Measurements from ENCODE around the gene ALPK1. TPM values are rescaled to one million over a fixed set of nuclear protein-coding genes. Genes with fewer than 3 reads are reported as not detected.
"Not testable (repeated sequence)": the region's sequence is repeated elsewhere in the genome, so short reads cannot be mapped to it uniquely, and the experiment has no call there.

ALPK1 gene
- total and polyA plus RNA-seq, 9 donors = 4.9 to 8.7 (median 7.0) TPM

DNA sequence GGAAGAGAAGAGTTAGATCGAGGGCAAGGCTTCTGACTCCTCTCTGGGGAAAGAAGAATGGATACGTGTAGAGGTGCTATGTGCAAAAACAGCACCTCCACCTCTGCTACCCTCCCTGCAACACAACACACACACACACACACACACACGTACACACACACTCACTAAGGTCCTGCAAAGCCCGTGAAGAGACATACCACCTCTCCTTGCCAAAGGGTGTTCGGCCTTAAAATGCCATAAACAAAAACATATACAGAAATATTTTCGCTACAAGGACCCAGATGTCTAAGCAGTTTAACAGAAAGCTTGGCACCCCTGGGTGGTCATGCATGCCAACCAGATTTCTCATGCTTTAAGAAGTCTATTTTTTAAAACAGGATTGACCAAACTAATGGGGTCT, 13.0 kb upstream of the ALPK1 start:
- no peaks in the 10 kb centered on the region for H3K36me3 ChIP-seq (ENCODE audit: control insufficient read depth, insufficient read depth, low read length)
- WGBS (ENCODE audit: insufficient coverage) = 19% methylated on average over 3 of the region's 6 CpGs
- DNase-seq = peak; percentile 30
- peak overlapping the region; percentile 2 for H3K4me3 ChIP-seq (ENCODE audit: low read length)
- H3K27ac ChIP-seq (ENCODE audit: low read length) = no peak overlapping the region
- no peaks in the 10 kb centered on the region for H3K9me3 ChIP-seq (replicated peaks; ENCODE audit: control insufficient read depth, low read depth, low read length)
- peaks cover 14% of the 10 kb centered on the region for H3K4me1 ChIP-seq (ENCODE audit: control insufficient read depth, insufficient read depth, low read length)
- H3K27me3 ChIP-seq (ENCODE audit: control insufficient read depth, insufficient read depth, low read length) = no peaks in the 10 kb centered on the region

DNA sequence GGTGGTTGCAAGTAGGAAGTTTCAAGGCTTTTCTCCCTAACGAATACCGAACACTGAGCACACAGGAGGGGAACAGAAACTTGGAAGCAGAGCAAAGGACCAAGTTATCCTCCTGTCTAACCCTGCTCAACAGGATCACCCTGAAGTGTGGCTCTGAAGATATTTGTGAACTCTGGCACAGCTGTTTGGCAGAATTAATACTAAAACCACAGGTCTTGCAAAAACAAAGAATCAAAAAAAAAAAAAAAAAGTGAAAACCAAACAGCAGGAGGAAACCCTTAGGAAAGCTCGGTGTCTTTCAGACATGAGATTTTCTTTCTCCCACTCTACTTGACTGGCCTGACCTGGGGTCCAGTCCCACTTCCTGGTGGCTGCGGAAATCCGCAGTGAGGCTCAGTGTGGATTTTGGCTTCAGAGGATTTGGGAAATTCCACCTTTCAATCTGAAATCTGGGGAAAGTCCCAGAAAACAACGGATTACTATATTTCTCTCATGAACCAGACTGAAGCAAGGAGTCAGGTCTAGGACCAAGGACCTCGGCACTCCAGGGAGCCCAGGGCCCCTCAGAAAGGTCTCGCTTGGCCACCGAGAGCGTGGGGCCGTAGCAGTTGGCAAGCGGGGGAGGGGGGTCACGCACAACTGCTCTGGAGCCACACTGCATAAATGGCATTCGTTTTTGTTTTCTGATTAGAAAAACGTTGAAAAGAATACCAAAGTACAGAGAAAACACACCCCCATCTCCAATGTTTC, 12.3 kb upstream of the ALPK1 start:
- Histone ChIP-seq H3K36me3 (ENCODE audit: control insufficient read depth, insufficient read depth, low read length) (no peaks in the 10 kb centered on the region), H3K4me3 (ENCODE audit: low read length) (peak overlapping the region; percentile 71), H3K4me1 (ENCODE audit: control insufficient read depth, insufficient read depth, low read length) (peaks cover 14% of the 10 kb centered on the region), H3K9me3 (replicated peaks; ENCODE audit: control insufficient read depth, low read depth, low read length) (no peaks in the 10 kb centered on the region), H3K27me3 (ENCODE audit: control insufficient read depth, insufficient read depth, low read length) (no peaks in the 10 kb centered on the region), H3K27ac (ENCODE audit: low read length) (peak overlapping the region; percentile 72)
- peak; percentile 46 for DNase-seq
- 3% methylated on average over 5 of the region's 15 CpGs for whole genome bisulfite sequencing (ENCODE audit: insufficient coverage)

DNA sequence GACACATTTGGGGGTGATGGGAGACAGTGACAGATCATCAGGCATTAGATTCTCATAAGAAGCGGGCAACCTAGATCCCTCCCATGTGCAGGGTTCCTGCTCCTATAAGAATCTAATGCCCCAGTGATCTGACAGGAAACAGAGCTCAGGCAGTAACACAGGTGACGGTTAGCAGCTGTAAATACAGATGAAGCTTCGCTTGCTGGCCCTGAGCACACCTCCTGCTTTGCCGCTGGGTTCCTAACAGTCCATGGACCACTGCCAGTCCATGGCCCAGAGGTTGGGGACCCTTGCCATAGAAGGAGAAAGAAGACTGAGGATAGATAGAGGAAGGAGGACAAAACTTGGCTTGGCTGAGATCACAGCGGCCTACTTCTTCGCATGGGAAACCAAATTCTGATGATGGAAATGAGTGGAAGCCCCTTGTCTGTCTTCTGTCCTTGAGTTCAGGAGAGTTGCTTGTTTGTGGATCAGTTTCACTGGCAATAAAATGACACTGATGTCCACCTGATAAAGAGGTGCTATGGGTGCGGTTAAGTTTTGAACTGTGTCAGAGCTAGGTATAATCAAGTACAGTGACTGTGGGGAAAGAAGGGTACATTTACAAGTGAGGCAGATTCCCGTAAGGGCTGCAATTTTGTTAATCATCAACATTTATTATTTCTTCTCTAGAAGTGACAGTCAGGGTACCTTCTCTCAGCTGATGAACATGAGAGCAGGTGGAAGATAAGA, 9.7 kb upstream of the ALPK1 start:
- H3K36me3 ChIP-seq (ENCODE audit: control insufficient read depth, insufficient read depth, low read length) = no peaks in the 10 kb centered on the region
- H3K27me3 ChIP-seq (ENCODE audit: control insufficient read depth, insufficient read depth, low read length) = no peaks in the 10 kb centered on the region
- no peak overlapping the region for H3K27ac ChIP-seq (ENCODE audit: low read length)
- H3K4me1 ChIP-seq (ENCODE audit: control insufficient read depth, insufficient read depth, low read length) = peaks cover 14% of the 10 kb centered on the region
- WGBS (ENCODE audit: insufficient coverage) = 81% methylated on average over 5 of the region's 8 CpGs
- H3K4me3 ChIP-seq (ENCODE audit: low read length) = no peak overlapping the region
- H3K9me3 ChIP-seq (replicated peaks; ENCODE audit: control insufficient read depth, low read depth, low read length) = no peaks in the 10 kb centered on the region
- DNase-seq = no peak

DNA sequence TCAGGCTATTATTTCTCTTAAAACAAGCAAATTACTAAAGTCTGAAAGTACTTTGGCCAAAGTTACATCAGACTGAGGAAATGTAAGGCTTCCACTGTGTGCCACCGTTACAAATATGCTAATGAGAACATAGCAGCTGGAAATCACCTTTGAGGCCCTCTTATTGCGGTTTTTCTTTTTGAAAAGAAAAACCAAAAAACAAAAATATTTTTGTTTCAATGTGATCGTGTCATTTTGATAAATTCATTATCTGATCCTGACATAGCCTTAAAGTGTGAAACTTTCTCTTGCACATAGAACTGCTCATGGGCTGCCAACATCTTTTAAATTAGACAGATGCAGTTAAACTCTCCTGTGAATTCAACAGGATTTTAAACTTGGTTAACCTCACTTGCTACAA, 8.7 kb upstream of the ALPK1 start:
- Histone ChIP-seq H3K27me3 (ENCODE audit: control insufficient read depth, insufficient read depth, low read length) (no peaks in the 10 kb centered on the region), H3K9me3 (replicated peaks; ENCODE audit: control insufficient read depth, low read depth, low read length) (no peaks in the 10 kb centered on the region), H3K36me3 (ENCODE audit: control insufficient read depth, insufficient read depth, low read length) (no peaks in the 10 kb centered on the region), H3K4me1 (ENCODE audit: control insufficient read depth, insufficient read depth, low read length) (peaks cover 14% of the 10 kb centered on the region), H3K27ac (ENCODE audit: low read length) (no peak overlapping the region), H3K4me3 (ENCODE audit: low read length) (no peak overlapping the region)
- WGBS (ENCODE audit: insufficient coverage) = no CpG with 5 or more reads among the region's 3 CpGs
- no peak for DNase-seq

DNA sequence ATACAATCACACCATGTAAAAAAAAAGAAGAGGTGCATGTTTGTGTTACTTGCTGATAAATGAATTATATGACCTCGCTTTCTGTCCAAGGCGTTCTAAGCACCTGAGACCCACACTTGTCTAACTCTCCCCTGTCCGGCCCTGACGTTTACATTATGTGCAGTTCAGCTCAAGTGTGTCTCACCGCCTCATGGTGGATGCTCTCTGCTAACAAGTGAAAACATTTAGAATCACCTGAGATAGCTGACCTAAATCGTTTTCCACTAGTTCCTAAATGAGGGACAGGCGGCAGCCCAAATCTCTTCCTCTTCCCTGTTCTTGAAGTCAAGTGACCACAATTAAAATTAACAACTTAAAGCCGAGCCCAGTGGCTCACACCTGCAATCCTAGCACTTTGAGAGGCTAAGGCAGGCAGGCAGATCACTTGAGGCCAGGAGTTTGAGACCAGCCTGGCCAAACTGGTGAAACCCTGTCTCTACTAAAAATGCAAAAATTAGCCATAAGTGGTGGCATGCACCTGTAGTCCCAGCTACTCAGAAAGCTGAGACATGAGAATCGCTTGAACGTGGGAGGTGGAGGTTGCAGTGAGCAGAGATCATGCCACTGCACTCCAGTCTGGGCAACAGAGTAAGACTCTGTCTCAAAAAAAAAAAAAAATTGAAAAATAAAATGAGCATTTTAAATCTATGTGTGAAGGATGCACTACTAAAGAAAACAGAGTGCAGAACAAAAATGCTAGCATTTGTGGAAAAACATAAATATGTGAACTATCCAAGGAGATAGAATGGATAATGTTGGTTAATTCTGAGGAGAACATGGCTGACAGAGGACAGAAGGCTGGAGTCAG, 7.5 kb upstream of the ALPK1 start:
- no peaks in the 10 kb centered on the region for H3K36me3 ChIP-seq (ENCODE audit: control insufficient read depth, insufficient read depth, low read length)
- H3K4me1 ChIP-seq (ENCODE audit: control insufficient read depth, insufficient read depth, low read length) = peaks cover 9% of the 10 kb centered on the region
- DNase-seq = no peak
- whole genome bisulfite sequencing (ENCODE audit: insufficient coverage) = 84% methylated on average over 9 of the region's 10 CpGs
- H3K9me3 ChIP-seq (replicated peaks; ENCODE audit: control insufficient read depth, low read depth, low read length) = no peaks in the 10 kb centered on the region
- H3K4me3 ChIP-seq (ENCODE audit: low read length) = no peak overlapping the region
- H3K27me3 ChIP-seq (ENCODE audit: control insufficient read depth, insufficient read depth, low read length) = no peaks in the 10 kb centered on the region
- no peak overlapping the region for H3K27ac ChIP-seq (ENCODE audit: low read length)

DNA sequence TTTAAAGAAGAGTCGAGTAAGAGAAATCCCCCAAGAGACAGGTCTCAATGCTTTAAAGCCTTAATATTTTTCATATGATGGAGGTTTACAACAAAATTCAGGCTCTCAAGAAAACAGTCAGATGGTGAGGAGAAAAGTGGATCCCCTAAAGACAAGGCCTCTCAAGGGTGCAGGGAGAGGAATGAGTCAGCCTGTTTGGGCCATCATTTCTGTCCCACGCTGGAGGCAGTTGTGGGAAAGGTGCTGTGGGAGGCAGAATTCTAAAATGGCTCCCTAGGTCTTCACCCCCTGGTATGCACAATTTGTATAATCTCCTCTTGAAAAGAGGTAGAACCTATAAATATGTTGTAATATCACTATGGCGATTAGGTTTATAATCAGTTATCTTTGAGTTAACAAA, 6.8 kb upstream of the ALPK1 start:
- WGBS (ENCODE audit: insufficient coverage) = no CpG with 5 or more reads among the region's 3 CpGs
- no peaks in the 10 kb centered on the region for H3K9me3 ChIP-seq (replicated peaks; ENCODE audit: control insufficient read depth, low read depth, low read length)
- H3K36me3 ChIP-seq (ENCODE audit: control insufficient read depth, insufficient read depth, low read length) = no peaks in the 10 kb centered on the region
- H3K4me3 ChIP-seq (ENCODE audit: low read length) = no peak overlapping the region
- no peak overlapping the region for H3K27ac ChIP-seq (ENCODE audit: low read length)
- H3K27me3 ChIP-seq (ENCODE audit: control insufficient read depth, insufficient read depth, low read length) = no peaks in the 10 kb centered on the region
- peaks cover 5% of the 10 kb centered on the region for H3K4me1 ChIP-seq (ENCODE audit: control insufficient read depth, insufficient read depth, low read length)
- no peak for DNase-seq

DNA sequence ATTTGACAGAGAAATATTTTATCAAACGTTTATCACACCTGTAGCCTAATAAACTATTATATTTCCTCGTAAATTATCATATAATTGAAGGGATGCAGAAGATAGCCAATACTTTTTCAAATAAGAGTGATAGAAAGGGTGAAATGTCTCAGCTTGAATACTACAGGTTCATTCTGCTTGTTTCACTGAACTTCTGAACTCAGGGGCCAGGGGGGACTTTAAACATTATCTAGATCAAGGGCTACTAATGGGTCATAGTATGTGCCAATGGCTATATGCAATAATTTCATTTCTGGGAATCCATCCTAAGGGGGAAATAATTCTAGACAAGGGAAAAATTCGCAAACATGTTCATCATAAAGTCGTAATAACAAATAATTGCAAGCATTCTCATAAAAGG, 2.6 kb downstream of the ALPK1 start:
- H3K27ac ChIP-seq (ENCODE audit: low read length) = no peak overlapping the region
- peaks cover 6% of the 10 kb centered on the region for H3K36me3 ChIP-seq (ENCODE audit: control insufficient read depth, insufficient read depth, low read length)
- WGBS (ENCODE audit: insufficient coverage) = no CpG with 5 or more reads among the region's 4 CpGs

DNA sequence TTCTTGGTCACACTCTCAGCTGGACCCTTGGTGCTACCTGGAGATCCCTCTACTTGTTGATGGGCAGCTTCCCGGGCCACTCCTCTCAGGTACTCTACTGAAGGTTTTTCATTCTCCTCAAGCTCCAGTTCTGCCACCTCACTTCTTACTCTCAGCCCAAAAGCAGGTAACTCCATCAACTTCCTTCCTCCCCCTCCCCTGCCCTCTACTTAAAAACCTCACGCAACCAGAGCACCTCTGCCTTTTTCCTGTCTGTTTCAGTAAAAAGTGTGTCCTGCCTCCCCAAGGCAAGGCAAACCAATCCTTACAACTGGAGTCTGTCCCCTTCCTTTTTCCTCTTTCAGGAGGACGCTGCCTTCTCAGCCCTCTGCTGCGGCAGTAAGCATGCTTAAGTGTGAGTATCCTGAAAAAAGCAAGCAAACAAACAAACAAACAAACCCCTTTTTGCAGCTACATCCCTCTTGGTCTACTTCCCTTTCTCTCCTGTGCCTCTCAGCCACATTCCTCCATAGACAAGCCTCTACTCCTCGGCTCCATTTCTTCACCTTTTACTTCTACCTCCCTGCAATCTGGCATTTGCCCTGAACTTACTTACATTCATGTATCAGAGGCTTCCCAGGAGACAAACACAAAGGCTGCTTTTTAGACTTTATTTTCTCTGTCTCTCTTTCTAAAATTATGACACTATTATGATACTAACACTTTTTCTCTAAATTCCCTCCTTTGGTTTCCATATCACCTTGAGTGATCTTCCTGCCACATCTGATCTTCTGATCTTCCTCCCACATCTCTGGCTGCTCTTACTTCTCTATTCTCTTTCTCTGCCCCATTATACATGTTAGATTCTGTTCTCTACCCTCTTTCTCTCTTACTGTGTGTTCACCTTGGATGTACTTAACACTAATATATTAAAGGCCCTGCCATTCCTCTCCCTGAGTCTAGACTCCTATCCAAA, 5.4 kb downstream of the ALPK1 start:
- no peaks in the 10 kb centered on the region for H3K4me1 ChIP-seq (ENCODE audit: control insufficient read depth, insufficient read depth, low read length)
- H3K27ac ChIP-seq (ENCODE audit: low read length) = no peak overlapping the region
- H3K4me3 ChIP-seq (ENCODE audit: low read length) = no peak overlapping the region
- H3K36me3 ChIP-seq (ENCODE audit: control insufficient read depth, insufficient read depth, low read length) = peaks cover 6% of the 10 kb centered on the region
- no peak for DNase-seq
- H3K27me3 ChIP-seq (ENCODE audit: control insufficient read depth, insufficient read depth, low read length) = no peaks in the 10 kb centered on the region
- H3K9me3 ChIP-seq (replicated peaks; ENCODE audit: control insufficient read depth, low read depth, low read length) = no peaks in the 10 kb centered on the region
- 51% methylated on average over 3 of the region's 5 CpGs for WGBS (ENCODE audit: insufficient coverage)

More for the DNA sequence above, 2.6 kb downstream of the ALPK1 start:
- Histone ChIP-seq H3K4me1 (ENCODE audit: control insufficient read depth, insufficient read depth, low read length) (no peaks in the 10 kb centered on the region), H3K27me3 (ENCODE audit: control insufficient read depth, insufficient read depth, low read length) (no peaks in the 10 kb centered on the region), H3K4me3 (ENCODE audit: low read length) (no peak overlapping the region), H3K9me3 (replicated peaks; ENCODE audit: control insufficient read depth, low read depth, low read length) (no peaks in the 10 kb centered on the region)
- DNase-seq = no peak

DNA sequence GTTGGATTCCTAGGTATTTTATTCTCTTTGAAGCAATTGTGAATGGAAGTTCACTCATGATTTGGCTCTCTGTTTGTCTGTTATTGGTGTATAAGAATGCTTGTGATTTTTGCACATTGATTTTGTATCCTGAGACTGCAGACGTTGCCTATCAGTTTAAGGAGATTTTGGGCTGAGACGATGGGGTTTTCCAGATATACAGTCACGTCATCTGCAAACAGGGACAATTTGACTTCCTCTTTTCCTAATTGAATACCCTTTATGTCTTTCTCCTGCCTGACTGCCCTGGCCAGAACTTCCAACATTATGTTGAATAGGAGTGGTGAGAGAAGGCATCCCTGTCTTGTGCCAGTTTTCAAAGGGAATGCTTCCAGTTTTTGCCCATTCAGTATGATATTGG, 8.3 kb downstream of the ALPK1 start:
- H3K4me3 ChIP-seq (ENCODE audit: low read length); H3K36me3 ChIP-seq (ENCODE audit: control insufficient read depth, insufficient read depth, low read length); H3K27me3 ChIP-seq (ENCODE audit: control insufficient read depth, insufficient read depth, low read length); H3K4me1 ChIP-seq (ENCODE audit: control insufficient read depth, insufficient read depth, low read length); H3K27ac ChIP-seq (ENCODE audit: low read length); H3K9me3 ChIP-seq (replicated peaks; ENCODE audit: control insufficient read depth, low read depth, low read length); DNase-seq: not testable (repeated sequence)
- WGBS (ENCODE audit: insufficient coverage) = no CpG with 5 or more reads among the region's 3 CpGs
